CD1c-positive myeloid dendritic cell (primary cell): ENCODE measurements around the gene GNAS-AS1.

Experiments used
- DNase-seq: peaks from one replicate; pipeline ENCODE4 v3.0.0-alpha.2; 2016; ENCODE audit errors: extremely low spot score

GNAS-AS1 gene

DNA sequence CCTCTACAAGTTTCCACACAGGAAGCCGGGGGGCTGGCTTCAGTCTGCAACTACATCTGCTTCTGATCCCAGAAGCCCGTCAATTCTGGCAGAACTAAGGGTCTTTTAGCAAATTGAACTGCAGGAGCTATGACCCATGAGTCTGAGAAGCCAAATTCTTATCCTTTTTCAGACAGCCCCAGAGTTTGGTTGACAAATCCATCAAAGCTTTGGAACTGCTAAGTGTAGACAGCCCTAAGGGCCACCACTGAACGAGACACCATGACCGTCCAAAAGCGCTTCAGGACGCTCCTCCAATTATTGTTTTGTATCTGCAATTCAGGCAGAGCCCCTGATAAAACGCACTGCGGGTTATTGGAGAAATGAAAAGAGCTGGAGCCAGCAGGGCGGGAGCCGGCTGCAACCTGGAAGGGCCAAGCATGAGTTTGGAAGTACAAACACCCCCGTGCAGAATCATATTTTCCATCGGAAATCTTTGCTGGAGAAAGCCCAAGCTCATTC is 67.1 kb downstream of the GNAS-AS1 start:
- DNase-seq: no peak

DNA sequence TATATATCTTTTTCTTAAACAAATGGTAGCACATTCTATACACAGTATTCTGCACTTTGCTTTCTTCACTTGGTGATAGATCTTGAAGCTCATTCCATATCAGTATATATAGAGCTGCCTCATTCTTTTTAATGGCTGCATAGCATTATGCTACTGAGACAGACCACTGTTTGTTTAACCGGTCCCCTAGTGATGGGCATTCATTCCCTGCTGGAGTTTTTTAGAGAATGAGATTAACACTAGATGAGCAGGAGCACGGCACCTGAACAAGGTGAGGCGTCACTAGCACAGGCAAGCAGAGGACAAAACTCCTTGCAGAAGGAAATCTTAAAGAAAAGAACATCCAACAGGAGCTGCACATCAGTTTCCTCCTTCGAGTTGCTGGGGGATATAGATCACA is 69.6 kb downstream of the GNAS-AS1 start:
- no peak for DNase-seq

GRCh38 chr20:58778760-58779159 is 71.9 kb downstream of the GNAS-AS1 start:
- peak; percentile 61 for DNase-seq

DNA sequence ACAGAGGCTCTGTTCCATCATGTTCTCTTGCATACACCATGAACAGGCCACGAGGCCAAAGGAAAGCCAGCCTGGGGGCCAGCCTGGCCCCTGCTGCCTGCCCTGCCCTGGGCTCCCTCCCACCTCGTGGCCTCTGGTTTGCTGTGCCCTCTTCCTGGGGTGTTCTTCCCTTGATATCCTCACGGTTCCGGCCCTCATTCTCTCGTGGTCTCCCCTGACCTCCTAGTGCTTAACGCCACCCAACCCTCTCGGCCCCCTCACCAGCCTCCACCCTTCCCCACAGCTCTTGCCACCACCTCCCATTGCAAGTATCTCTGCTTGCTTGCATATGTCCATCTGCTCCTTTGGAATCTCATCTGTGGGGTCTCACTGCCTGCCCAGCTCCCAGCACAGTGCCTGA is 73.0 kb downstream of the GNAS-AS1 start:
- no peak for DNase-seq

- no peak for DNase-seq
These were observed 74.6 kb downstream of the GNAS-AS1 start for GRCh38 chr20:58776109-58776508.

- DNase-seq: no peak
These were observed 75.3 kb downstream of the GNAS-AS1 start for GRCh38 chr20:58775371-58775770.

DNA sequence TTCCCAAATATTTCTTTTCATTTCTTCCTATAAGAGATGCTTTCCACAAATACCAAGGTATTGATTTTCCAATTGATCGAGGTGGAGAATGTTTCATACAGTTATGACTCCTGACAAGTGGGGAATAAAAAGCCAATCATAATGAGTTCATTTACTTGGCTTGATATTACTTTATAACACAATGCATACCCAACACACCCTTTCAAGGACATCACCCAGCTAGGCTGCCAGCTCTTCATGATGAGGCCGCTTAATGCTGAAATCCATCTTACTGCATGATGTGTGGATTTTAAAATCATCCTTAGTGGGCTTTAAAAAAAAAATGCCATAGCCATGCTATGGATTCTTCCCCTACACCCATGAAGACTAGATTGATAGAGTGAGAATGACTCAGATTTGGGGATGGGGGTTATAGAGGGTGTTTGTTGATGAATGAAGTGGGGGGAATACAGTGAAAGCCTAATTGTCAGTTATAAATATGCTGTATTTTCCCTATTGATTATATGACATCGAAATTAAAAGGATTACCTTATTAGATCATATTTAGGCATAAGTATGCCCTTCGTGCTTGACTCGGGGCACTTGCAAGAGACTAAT is 75.9 kb downstream of the GNAS-AS1 start:
- no peak for DNase-seq

DNA sequence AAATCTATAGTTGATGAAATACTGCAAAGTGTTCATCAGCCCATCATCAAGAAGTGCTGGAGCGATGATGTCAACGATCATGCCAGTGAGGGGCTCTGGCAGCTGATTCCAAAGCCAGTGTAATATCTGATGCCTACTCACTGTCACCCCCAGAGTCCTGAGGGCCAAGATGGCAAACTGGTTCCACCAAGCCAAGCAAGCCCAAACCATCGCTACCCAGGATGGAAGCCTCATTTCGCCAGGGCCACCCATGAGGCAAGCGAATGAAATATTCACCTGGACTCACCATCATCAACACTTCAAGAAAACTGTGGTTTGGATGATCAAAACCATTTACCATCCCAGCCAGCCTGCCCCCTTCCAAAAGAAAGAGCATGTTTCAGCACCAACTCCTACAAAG is 76.5 kb downstream of the GNAS-AS1 start:
- DNase-seq: no peak

DNA sequence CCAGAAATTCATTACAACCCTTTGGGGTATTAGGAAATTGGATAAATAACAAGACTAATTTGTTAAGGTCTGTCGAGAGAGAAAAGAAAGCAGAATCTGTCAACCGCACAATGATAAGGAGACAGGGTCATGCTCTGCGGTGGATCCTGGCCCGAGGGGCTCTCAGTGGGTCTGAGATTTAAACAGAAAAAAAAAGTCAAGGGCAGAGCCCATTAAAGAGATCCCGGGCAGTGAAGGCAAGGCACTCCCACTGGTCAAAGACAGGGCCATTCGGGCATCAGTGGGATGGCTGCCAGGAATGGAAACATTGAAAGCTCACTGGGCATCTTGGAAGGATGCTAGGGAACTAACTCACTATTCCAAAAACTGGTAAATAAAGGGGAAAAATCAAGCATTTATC is 77.9 kb downstream of the GNAS-AS1 start:
- DNase-seq: no peak
